Measurements from ENCODE around the gene KCNG2.

The KCNG2 gene

DNA sequence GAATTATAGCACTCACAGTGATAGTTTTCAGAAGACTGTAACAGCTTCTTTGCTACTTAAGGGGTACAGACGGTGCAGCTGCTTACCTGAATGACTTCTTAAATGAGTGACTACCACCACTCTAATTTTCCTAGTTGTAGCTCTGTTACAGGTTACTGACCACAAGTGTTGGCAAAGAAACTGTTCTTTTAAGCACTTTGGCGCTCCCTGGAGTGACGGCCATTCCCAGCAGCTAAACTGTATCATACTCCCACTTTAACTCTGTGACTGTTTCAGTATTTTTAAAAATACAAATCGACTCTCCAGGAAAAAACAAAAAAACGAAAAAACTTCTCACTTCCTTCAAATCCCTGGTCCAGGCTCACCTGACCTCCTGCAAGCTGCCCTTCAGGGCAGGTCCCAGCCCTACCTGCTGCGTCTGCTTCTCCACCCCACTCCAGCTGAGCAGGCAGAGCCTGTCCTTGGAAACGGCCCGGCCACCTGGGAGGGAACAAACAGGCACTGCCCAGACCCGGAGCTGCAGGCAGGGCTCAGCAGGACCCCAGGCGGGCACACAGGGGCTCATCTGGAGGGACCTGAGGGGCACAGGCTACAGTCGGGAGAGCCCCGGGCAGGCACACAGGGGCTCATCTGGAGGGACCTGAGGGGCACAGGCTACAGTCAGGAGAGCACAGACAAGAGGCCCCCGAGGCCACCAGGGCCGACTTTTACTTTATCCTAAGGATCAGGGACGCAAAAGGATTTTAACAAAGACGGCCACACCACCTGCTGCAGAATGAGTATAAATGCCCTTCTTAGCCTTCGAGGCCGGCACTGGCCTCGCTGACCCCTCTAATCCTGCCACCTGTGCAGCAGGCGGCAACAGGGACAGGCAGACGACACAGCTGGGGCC, 129.2 kb downstream of the KCNG2 start:
- no peak overlapping the region for H3K4me3 ChIP-seq (replicated peaks; ENCODE audit: low read depth, low read length)
- TF ChIP-seq, protein P1, sequence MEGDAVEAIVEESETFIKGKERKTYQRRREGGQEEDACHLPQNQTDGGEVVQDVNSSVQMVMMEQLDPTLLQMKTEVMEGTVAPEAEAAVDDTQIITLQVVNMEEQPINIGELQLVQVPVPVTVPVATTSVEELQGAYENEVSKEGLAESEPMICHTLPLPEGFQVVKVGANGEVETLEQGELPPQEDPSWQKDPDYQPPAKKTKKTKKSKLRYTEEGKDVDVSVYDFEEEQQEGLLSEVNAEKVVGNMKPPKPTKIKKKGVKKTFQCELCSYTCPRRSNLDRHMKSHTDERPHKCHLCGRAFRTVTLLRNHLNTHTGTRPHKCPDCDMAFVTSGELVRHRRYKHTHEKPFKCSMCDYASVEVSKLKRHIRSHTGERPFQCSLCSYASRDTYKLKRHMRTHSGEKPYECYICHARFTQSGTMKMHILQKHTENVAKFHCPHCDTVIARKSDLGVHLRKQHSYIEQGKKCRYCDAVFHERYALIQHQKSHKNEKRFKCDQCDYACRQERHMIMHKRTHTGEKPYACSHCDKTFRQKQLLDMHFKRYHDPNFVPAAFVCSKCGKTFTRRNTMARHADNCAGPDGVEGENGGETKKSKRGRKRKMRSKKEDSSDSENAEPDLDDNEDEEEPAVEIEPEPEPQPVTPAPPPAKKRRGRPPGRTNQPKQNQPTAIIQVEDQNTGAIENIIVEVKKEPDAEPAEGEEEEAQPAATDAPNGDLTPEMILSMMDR (IDR thresholded peaks at IDR 0.05; ENCODE audit: low read depth, low read length, missing control alignments) = no peak
- no peak for DNase-seq (ENCODE audit: extremely low read depth, low read depth)

- no peak overlapping the region for H3K4me3 ChIP-seq (replicated peaks; ENCODE audit: low read depth, low read length)
- no peak for DNase-seq (ENCODE audit: extremely low read depth, low read depth)
- TF ChIP-seq, protein P1 (IDR thresholded peaks at IDR 0.05; ENCODE audit: low read depth, low read length, missing control alignments) = no peak
Measured at GRCh38 chr18:79927607-79928562, 130.1 kb downstream of the KCNG2 start.

GRCh38 chr18:79928563-79928960, 130.8 kb downstream of the KCNG2 start:
- TF ChIP-seq, protein P1 (IDR thresholded peaks at IDR 0.05; ENCODE audit: low read depth, low read length, missing control alignments) = no peak
- no peak for DNase-seq (ENCODE audit: extremely low read depth, low read depth)
- H3K4me3 ChIP-seq (replicated peaks; ENCODE audit: low read depth, low read length) = no peak overlapping the region

- TF ChIP-seq, protein P1 (IDR thresholded peaks at IDR 0.05; ENCODE audit: low read depth, low read length, missing control alignments) = no peak
- no peak for DNase-seq (ENCODE audit: extremely low read depth, low read depth)
- H3K4me3 ChIP-seq (replicated peaks; ENCODE audit: low read depth, low read length) = no peak overlapping the region
Measured at GRCh38 chr18:79930020-79930642, 132.4 kb downstream of the KCNG2 start.

DNA sequence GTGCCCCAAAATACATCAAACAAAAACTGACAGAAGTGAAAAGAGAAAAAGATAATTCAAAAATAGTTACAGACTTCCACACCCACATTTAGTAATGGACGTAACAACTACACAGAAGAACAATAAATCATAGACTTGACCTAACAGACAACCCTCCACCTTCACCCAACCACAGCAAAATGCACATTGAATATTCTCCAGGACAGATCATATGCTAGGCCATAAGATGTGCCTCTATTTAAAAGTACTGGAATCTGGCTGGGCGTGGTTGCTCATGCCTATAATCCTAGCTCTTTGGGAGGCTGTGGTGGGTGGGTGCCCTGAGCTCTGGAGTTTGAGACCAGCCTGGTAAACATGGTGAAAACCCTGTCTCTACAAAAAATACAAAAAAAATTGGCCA, 133.7 kb downstream of the KCNG2 start:
- DNase-seq (ENCODE audit: extremely low read depth, low read depth) = no peak

GRCh38 chr18:79932907-79933306, 135.2 kb downstream of the KCNG2 start:
- no peak for DNase-seq (ENCODE audit: extremely low read depth, low read depth)
- TF ChIP-seq, protein P1 (IDR thresholded peaks at IDR 0.05; ENCODE audit: low read depth, low read length, missing control alignments) = no peak

More for the DNA sequence above, 133.7 kb downstream of the KCNG2 start:
- TF ChIP-seq, protein P1 (IDR thresholded peaks at IDR 0.05; ENCODE audit: low read depth, low read length, missing control alignments) = no peak
- H3K4me3 ChIP-seq (replicated peaks; ENCODE audit: low read depth, low read length) = no peak overlapping the region

More at GRCh38 chr18:79932907-79933306, 135.2 kb downstream of the KCNG2 start:
- H3K4me3 ChIP-seq (replicated peaks; ENCODE audit: low read depth, low read length) = no peak overlapping the region

Data from HFF-Myc (cell line).